OCI-LY1 (cell line): ENCODE results near the gene MAGI2.

ENCODE experiments used
- H2AFZ ChIP-seq: fragments of 200-600 bp; sonication (generic), shearing (Covaris generic); 2 replicates; pipeline ENCODE4 v1.6.0; 2014; ENCODE audit warnings: antibody characterized with exemption, mild to moderate bottlenecking, low read length
- H3F3A ChIP-seq: fragments of 200-600 bp; sonication (generic), shearing (Covaris generic); 2 replicates; pipeline ENCODE4 v1.6.0; 2014; ENCODE audit warnings: mild to moderate bottlenecking, antibody characterized with exemption, low read length, moderate library complexity; ENCODE audit not compliant: insufficient read depth
- H3K27ac ChIP-seq: fragments of 200-600 bp; sonication (generic); 2 replicates; pipeline ENCODE4 v1.5.1; 2014; ENCODE audit warnings: low read length, mixed run types, mild to moderate bottlenecking, low read depth; ENCODE audit not compliant: poor library complexity, severe bottlenecking
- H3K27me3 ChIP-seq: fragments of 200-600 bp; sonication (generic); 2 replicates; pipeline ENCODE4 v1.6.0; 2014; ENCODE audit warnings: antibody characterized with exemption, mild to moderate bottlenecking, low read length, moderate library complexity; ENCODE audit not compliant: insufficient read depth
- H3K36me3 ChIP-seq: fragments of 200-600 bp; sonication (generic); 2 replicates; pipeline ENCODE4 v1.6.1; 2014; ENCODE audit warnings: mild to moderate bottlenecking, antibody characterized with exemption, low read length, moderate library complexity, mixed read lengths; ENCODE audit not compliant: insufficient read depth
- H3K4me1 ChIP-seq: fragments of 200-600 bp; sonication (generic); 2 replicates; pipeline ENCODE4 v1.5.1; 2014; ENCODE audit warnings: mild to moderate bottlenecking, low read length, moderate library complexity; ENCODE audit not compliant: insufficient read depth, severe bottlenecking
- H3K4me2 ChIP-seq: fragments of 200-600 bp; sonication (generic), shearing (Covaris generic); 2 replicates; pipeline ENCODE4 v1.6.1; 2014; ENCODE audit warnings: low read length
- H3K4me3 ChIP-seq: fragments of 200-600 bp; sonication (generic); 2 replicates; pipeline ENCODE4 v1.5.1; 2014; ENCODE audit warnings: low read length, low read depth, mild to moderate bottlenecking, mixed read lengths; ENCODE audit not compliant: poor library complexity, severe bottlenecking
- H3K79me2 ChIP-seq: fragments of 200-600 bp; shearing (Covaris generic); 2 replicates; pipeline ENCODE4 v1.6.1; 2016; ENCODE audit warnings: mixed run types, low read length, mixed read lengths; ENCODE audit not compliant: insufficient read depth
- H3K9ac ChIP-seq: fragments of 200-600 bp; sonication (generic), shearing (Covaris generic); 2 replicates; pipeline ENCODE4 v1.6.1; 2014; ENCODE audit warnings: mild to moderate bottlenecking, low read length, mixed read lengths
- H3K9me2 ChIP-seq: fragments of 200-600 bp; sonication (generic), shearing (Covaris generic); 2 replicates; pipeline ENCODE4 v1.6.1; 2014; ENCODE audit warnings: low read depth, mild to moderate bottlenecking, low read length, mixed read lengths
- H3K9me3 ChIP-seq: fragments of 200-600 bp; shearing (Covaris generic); 2 replicates; pipeline ENCODE4 v1.6.1; 2014; ENCODE audit warnings: low read length, mixed read lengths
- H4K20me1 ChIP-seq: fragments of 200-600 bp; sonication (generic), shearing (Covaris generic); 2 replicates; pipeline ENCODE4 v1.6.0; 2016; ENCODE audit warnings: mild to moderate bottlenecking, low read length; ENCODE audit not compliant: insufficient read depth
- EZH2 ChIP-seq: fragments of 200-600 bp; sonication (generic), shearing (Covaris generic); IDR thresholded peaks from 2 replicates; pipeline ENCODE4 v1.8.0; 2017; ENCODE audit warnings: borderline replicate concordance, mixed run types, mild to moderate bottlenecking, antibody characterized with exemption, low read length, moderate library complexity, mixed read lengths
- TF ChIP-seq, protein P1 (sequence below): fragments of 200-600 bp; sonication (generic), shearing (Covaris generic); IDR thresholded peaks from 2 replicates; pipeline ENCODE4 v1.5.1; 2017; ENCODE audit warnings: mild to moderate bottlenecking, antibody characterized with exemption, low read length, moderate library complexity, mixed read lengths

The MAGI2 gene

GRCh38 chr7:78334426-78334825 is 1119.0 kb downstream of the MAGI2 start:
- Histone ChIP-seq H3K9ac (no peak overlapping the region), H3K27ac (no peak overlapping the region), H3K9me2 (no peaks in the 10 kb centered on the region), H3K9me3 (no peaks in the 10 kb centered on the region), H3K36me3 (no peaks in the 10 kb centered on the region), H3K4me1 (no peaks in the 10 kb centered on the region), H3K27me3 (no peaks in the 10 kb centered on the region), H2AFZ (no peak overlapping the region), H3F3A (no peaks in the 10 kb centered on the region), H3K4me3 (no peak overlapping the region), H4K20me1 (no peaks in the 10 kb centered on the region), H3K79me2 (no peaks in the 10 kb centered on the region), H3K4me2 (no peak overlapping the region)
- TF ChIP-seq, protein P1, sequence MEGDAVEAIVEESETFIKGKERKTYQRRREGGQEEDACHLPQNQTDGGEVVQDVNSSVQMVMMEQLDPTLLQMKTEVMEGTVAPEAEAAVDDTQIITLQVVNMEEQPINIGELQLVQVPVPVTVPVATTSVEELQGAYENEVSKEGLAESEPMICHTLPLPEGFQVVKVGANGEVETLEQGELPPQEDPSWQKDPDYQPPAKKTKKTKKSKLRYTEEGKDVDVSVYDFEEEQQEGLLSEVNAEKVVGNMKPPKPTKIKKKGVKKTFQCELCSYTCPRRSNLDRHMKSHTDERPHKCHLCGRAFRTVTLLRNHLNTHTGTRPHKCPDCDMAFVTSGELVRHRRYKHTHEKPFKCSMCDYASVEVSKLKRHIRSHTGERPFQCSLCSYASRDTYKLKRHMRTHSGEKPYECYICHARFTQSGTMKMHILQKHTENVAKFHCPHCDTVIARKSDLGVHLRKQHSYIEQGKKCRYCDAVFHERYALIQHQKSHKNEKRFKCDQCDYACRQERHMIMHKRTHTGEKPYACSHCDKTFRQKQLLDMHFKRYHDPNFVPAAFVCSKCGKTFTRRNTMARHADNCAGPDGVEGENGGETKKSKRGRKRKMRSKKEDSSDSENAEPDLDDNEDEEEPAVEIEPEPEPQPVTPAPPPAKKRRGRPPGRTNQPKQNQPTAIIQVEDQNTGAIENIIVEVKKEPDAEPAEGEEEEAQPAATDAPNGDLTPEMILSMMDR: no peak
- no peak for TF ChIP-seq EZH2

GRCh38 chr7:78333530-78334425 is 1119.7 kb downstream of the MAGI2 start:
- Histone ChIP-seq H3K79me2 (no peaks in the 10 kb centered on the region), H3K4me3 (no peak overlapping the region), H3K27ac (no peak overlapping the region), H3K27me3 (no peaks in the 10 kb centered on the region), H3K4me2 (no peak overlapping the region), H3K4me1 (no peaks in the 10 kb centered on the region), H4K20me1 (no peaks in the 10 kb centered on the region), H3K36me3 (no peaks in the 10 kb centered on the region), H2AFZ (no peak overlapping the region), H3F3A (no peaks in the 10 kb centered on the region), H3K9me3 (no peaks in the 10 kb centered on the region), H3K9me2 (no peaks in the 10 kb centered on the region), H3K9ac (no peak overlapping the region)
- TF ChIP-seq, protein P1: no peak
- no peak for TF ChIP-seq EZH2

- Histone ChIP-seq H3K36me3 (no peaks in the 10 kb centered on the region), H3K4me3 (no peak overlapping the region), H3K4me1 (no peaks in the 10 kb centered on the region), H3K9me3 (no peaks in the 10 kb centered on the region), H3K9me2 (no peaks in the 10 kb centered on the region), H2AFZ (no peak overlapping the region), H3K9ac (no peak overlapping the region), H3K27ac (no peak overlapping the region), H3K4me2 (no peak overlapping the region), H3K79me2 (no peaks in the 10 kb centered on the region), H3K27me3 (no peaks in the 10 kb centered on the region), H4K20me1 (no peaks in the 10 kb centered on the region), H3F3A (no peaks in the 10 kb centered on the region)
- TF ChIP-seq, protein P1: no peak
- TF ChIP-seq EZH2: no peak
These were observed 1124.3 kb downstream of the MAGI2 start for GRCh38 chr7:78329001-78329655.
